Measurements from ENCODE around the gene PLOD1.

DNA sequence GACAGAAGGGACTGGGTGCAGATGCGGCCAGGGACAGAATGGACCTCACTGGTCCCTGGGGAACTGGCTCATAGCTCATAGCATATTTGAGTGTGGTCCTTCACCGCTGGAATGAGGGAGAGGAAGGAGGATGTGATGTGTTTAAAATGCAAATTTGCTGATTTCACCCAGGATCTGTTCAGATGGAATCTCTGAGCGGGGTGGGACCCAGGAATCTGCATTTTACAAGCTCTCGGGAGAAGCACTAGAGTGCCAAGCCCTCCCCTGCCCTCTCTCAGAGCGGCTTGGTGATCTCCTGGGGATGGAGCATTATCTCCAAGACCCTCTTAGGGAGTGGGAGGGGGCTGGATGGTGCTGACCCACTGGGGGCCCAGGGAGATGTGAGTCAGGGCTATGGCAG is 22.9 kb downstream of the PLOD1 start:
- TF ChIP-seq CTCF (IDR thresholded peaks at IDR 0.05) (no peak), ZFX (IDR thresholded peaks at IDR 0.05; ENCODE audit: borderline replicate concordance) (no peak)

Measured in 22Rv1 (cell line).